ENCODE data around the gene ADAMTS9. TPM values are rescaled to one million over a fixed set of nuclear protein-coding genes. Genes with fewer than 3 reads are reported as not detected.

ADAMTS9 gene
- total RNA-seq, 6 experiments from 2014 or later, result 1.1 to 9.9 (median 3.5) TPM

DNA sequence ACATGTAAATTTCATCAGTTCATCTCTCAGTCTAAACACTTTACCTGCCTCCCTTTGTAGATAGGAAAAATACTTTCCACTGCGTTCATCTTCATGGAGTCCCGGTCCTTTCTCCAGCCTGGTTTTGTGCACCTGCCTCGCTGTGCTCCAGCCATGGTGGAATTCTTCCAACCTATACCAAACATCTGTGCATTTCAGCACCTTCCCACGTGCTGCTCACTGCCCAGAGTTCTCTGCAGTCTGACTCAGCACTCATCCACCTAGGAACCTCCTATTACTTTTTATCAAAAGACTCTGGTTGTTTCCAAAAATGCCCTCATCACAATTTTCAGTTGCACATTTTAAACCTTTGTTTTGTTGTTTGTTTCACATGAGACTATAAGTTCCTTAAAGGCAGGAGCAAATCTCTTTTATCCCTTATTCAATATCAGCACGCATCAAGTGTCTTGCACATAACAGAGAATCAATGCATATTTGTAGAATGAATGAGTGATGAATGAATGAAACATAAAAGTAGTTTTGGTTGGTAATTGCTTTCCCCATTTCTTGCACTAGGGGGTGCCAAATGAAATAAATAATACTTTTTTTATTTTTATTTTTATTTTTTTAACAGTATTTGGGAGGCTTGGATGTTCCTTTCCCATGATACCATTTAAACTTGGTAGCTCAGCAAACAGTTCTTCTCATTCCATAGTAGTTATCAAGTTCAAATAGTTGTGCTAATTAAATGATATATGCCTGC is 30.2 kb upstream of the ADAMTS9 start:
- WGBS (ENCODE audit: insufficient coverage, low coverage, low lambda C conversion rate, missing lambda C conversion rate), result 67% methylated on average over 5 of the region's 5 CpGs
- Histone ChIP-seq H3K4me3 (no peak overlapping the region), H3K9me3 (no peaks in the 10 kb centered on the region), H3K4me1 (no peaks in the 10 kb centered on the region), H3K27me3 (no peaks in the 10 kb centered on the region), H3K27ac (no peak overlapping the region), H3K36me3 (no peaks in the 10 kb centered on the region)
- intact Hi-C loops (cut with DNase I), result no loop called here
- no peak for DNase-seq
- TF ChIP-seq POLR2A (IDR thresholded peaks at IDR 0.05), result no peak
- peak; percentile 26 to 53 (median 46) for TF ChIP-seq CTCF (IDR thresholded peaks at IDR 0.05)
- no peak for ATAC-seq

DNA sequence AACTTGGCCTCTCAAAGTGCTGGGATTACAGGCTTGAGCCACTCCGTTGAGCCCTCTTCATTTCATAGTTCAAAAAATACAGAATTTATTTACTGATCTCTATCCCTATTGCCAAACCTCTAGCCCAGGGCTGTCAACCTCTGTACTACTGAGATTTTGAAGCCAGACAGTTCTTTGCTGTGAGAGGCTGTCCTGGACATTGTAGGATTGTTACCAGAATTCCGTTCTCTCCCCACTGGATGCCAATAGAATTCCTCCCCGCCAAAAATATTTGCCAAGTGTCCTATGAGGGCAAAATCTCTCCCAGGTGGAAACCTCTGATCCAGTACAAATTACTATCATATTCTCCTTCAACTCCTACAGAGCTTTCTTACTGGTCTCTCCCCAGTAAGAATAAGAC is 29.6 kb upstream of the ADAMTS9 start:
- Histone ChIP-seq H3K27me3 (no peaks in the 10 kb centered on the region), H3K9me3 (no peaks in the 10 kb centered on the region), H3K36me3 (no peaks in the 10 kb centered on the region), H3K4me1 (no peaks in the 10 kb centered on the region), H3K27ac (no peak overlapping the region), H3K4me3 (no peak overlapping the region)
- WGBS (ENCODE audit: insufficient coverage, low coverage, low lambda C conversion rate, missing lambda C conversion rate), result 34% methylated on average over 3 of the region's 3 CpGs
- no peak for TF ChIP-seq CTCF (IDR thresholded peaks at IDR 0.05)
- no peak for TF ChIP-seq POLR2A (IDR thresholded peaks at IDR 0.05)
- ATAC-seq, result no peak
- no peak for DNase-seq
- intact Hi-C loops (cut with DNase I), result no loop called here

GRCh38 chr3:64716110-64716710 is 28.4 kb upstream of the ADAMTS9 start:
- Histone ChIP-seq H3K27me3 (no peaks in the 10 kb centered on the region), H3K36me3 (no peaks in the 10 kb centered on the region), H3K4me1 (no peaks in the 10 kb centered on the region), H3K4me3 (no peak overlapping the region), H3K27ac (no peak overlapping the region), H3K9me3 (no peaks in the 10 kb centered on the region)
- DNase-seq (no peak), ATAC-seq (no peak)
- intact Hi-C loops (cut with DNase I), result no loop called here
- 56% methylated on average over 8 of the region's 8 CpGs for WGBS (ENCODE audit: insufficient coverage, low coverage, low lambda C conversion rate, missing lambda C conversion rate)
- TF ChIP-seq CTCF (IDR thresholded peaks at IDR 0.05), result no peak
- no peak for TF ChIP-seq POLR2A (IDR thresholded peaks at IDR 0.05)

DNA sequence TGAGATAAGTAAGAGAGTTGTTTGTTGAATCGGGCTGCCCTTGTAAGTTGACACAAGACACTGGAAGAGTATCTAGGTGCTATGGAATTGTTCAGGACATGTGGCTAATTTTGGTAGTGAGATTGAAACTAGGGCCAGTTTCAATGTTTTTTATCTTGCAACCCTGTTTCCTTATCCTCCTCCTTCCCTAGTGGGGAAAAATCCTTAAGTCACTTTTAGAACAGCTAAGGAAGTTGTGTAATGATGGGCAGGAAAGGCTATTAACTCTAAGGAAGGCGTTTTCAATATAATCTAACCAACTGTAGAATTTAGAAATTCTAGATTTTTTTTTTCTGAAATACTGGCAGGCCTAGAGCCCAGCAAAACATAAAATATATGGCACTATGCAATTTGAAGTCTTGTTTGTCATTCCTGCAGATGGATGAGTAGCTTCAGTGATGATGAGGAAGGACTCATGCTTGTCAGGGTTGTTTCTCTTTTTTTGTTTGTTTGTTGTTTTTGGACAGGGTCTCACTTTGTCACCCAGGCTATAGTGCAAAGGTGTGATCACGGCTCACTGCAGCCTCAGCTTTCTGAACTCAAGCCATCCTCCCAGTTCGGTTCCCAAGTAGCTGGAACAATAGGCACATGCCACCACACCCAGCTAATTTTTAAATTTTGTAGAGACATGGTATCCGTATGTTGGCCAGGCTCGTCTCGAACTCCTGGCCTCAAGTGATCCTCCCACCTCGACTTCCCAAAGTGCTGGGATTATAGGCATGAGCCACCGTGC is 27.6 kb upstream of the ADAMTS9 start:
- H3K27ac ChIP-seq, result no peak overlapping the region
- no peaks in the 10 kb centered on the region for H3K27me3 ChIP-seq
- intact Hi-C loops (cut with DNase I), result no loop called here
- H3K4me3 ChIP-seq, result no peak overlapping the region
- H3K4me1 ChIP-seq, result no peaks in the 10 kb centered on the region
- H3K9me3 ChIP-seq, result no peaks in the 10 kb centered on the region
- WGBS (ENCODE audit: insufficient coverage, low coverage, low lambda C conversion rate, missing lambda C conversion rate), result 62% methylated on average over 8 of the region's 9 CpGs
- no peak for DNase-seq
- no peaks in the 10 kb centered on the region for H3K36me3 ChIP-seq
- peak; percentile 23 to 52 (median 35) for ATAC-seq
- TF ChIP-seq POLR2A (IDR thresholded peaks at IDR 0.05) (no peak), CTCF (IDR thresholded peaks at IDR 0.05) (no peak)
